Pancreas (tissue), 10 donors: ENCODE measurements around the gene COMMD3. TPM values are rescaled to one million over a fixed set of nuclear protein-coding genes. Genes with fewer than 3 reads are reported as not detected.
A peak's percentile ranks its signal among the peaks of the same experiment; 100 is the strongest.

Source experiments
- ATAC-seq, 4 donors: fragments of 200-7000 bp; cut with Tn5 transposase; one replicate each; pipeline versions ENCODE4 v1.8.0 to v1.9.1; 2020; ENCODE audit warnings: mild to moderate bottlenecking in 4 of 4, moderate library complexity in 4 of 4
- DNase-seq, 6 donors: peaks; one replicate each; pipeline ENCODE4 v3.0.0-alpha.2; 2020
- FAIRE-seq: peaks from 2 replicates; lab custom pipeline; 2012; peaks lifted over from hg19 to GRCh38; lab: Jason Lieb, UNC
- H3K27ac ChIP-seq, 4 donors: fragments of 200-600 bp; sonication (generic); 1 replicate in 3 of 4; 2 replicates in 1 of 4; pipeline versions ENCODE4 v1.5.0 to v1.8.0; 2020
- H3K27me3 ChIP-seq, 4 donors: fragments of 200-600 bp; one replicate each; pipeline ENCODE4 v1.8.0; 2021
- H3K36me3 ChIP-seq, 3 donors: fragments of 200-600 bp; sonication (generic) in 1 of 3; one replicate each; pipeline versions ENCODE4 v1.5.0 to v1.8.0; 2020 to 2021
- H3K4me1 ChIP-seq, 3 donors: fragments of 200-600 bp; one replicate each; pipeline ENCODE4 v1.8.0; 2021
- H3K4me3 ChIP-seq, 4 donors: fragments of 200-600 bp; sonication (generic) in 2 of 4; one replicate each; pipeline versions ENCODE4 v1.5.0 to v1.8.0; 2020 to 2021
- H3K9me3 ChIP-seq, 4 donors: fragments of 200-600 bp; one replicate each; pipeline ENCODE4 v1.8.0; 2021
- WGBS, 2 donors: extraction: QIAGEN DNeasy Blood & Tissue Kit; methylation state at CpG; one replicate each; pipeline ENCODE4 v1.1.7; 2013; 5-methylcytosine and 5-hydroxymethylcytosine counted together
- intact Hi-C, 3 donors: fragments of 100-400 bp; cut with DNase I; formaldehyde crosslinking; loops; one replicate each; pipeline versions ENCODE4 v1.11.1 to v1.14.2; 2022
- polyA plus RNA-seq, 2 donors: library from polyadenylated mRNA; stranded (reverse); fragments of 200-250 nt; gene quantifications; one replicate each; pipeline ENCODE4 v1.2.3, GENCODE V29; 2013
- total RNA-seq, 6 donors: library from RNA; stranded (reverse); fragmentation: NEBNext Ultra II Directional in 4 of 6; extraction: Animal tissue kit (Norgen Biotek cat#: 25700) in 4 of 6; gene quantifications; one replicate each; pipeline versions ENCODE4 v1.2.1 to v1.2.4, GENCODE V29; 2021 to 2023
- TF ChIP-seq, protein P1 (sequence below), 4 donors: fragments of 200-600 bp; sonication (generic) in 3 of 4; IDR thresholded peaks; one replicate each; pipeline versions ENCODE4 v1.5.0 to v1.8.0; 2021; ENCODE audit warnings: antibody characterized with exemption in 4 of 4
- donor health status: healthy with polysubstance abuse.
- donor health status: DM: no; HTN: no; CAD: no; lungs with moderate emphysema.
- donor health status: DM: no; HTN: no; CAD: no.
- donor health status: control.
- donor health status: control.
- donor health status: Bipolar disorder and iron deficiency.
- donor health status: DM: yes; HTN: yes; CAD: no.
- donor health status: DM: no; HTN: no; CAD: no.
- donor health status: DM: no; HTN: no; CAD: no.
- donor health status: DM: yes; HTN: yes; CAD: no.

The COMMD3 gene
- total and polyA plus RNA-seq, 8 donors = 27.9 to 60.4 (median 38.7) TPM

DNA sequence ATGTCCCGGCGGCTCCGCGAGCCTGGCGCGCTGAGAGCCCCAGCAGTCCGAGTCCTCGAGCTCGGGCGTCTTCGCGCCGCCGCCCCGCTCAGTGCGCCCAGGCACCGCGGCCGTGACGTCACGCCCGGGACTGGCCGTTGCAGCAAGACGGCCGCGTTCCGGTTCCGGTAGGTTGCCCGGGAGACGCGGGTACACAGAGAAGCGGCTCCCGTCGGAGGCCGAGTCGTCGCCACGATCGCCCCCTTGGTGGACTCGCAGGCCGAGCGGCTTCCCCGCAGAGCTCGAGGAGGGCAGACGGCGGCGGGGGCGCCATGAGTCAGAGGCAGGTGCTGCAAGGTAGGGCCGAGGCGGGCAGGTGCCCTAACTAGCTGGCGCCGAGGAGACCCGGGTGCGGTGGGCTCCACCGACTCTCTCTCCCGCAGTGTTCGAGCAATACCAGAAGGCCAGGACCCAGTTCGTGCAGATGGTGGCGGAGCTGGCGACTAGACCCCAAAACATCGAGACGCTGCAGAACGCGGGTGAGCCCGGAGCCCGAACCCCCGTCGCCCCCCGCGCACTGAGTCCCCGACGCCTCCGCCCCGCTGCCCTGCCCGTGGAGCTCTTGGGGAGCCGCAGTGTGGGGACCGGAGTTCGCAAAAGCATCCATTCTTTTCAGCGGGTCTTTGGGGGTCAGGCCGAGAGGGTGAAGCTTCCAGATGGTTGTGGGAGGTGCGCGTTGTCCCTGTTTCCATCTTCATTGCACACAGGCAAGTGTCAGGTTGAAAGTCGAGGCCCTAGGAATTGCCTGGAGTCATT is 29.3 kb downstream of the COMMD3 start, which contains the start of gene SPAG6:
TSS of gene SPAG6 (plus strand) at position 196 of the 795 bp plus-strand sequence. CDS start at position 312, 116 bp downstream.
- peak; percentile 25 to 81 (median 40) for DNase-seq
- TF ChIP-seq, protein P1, sequence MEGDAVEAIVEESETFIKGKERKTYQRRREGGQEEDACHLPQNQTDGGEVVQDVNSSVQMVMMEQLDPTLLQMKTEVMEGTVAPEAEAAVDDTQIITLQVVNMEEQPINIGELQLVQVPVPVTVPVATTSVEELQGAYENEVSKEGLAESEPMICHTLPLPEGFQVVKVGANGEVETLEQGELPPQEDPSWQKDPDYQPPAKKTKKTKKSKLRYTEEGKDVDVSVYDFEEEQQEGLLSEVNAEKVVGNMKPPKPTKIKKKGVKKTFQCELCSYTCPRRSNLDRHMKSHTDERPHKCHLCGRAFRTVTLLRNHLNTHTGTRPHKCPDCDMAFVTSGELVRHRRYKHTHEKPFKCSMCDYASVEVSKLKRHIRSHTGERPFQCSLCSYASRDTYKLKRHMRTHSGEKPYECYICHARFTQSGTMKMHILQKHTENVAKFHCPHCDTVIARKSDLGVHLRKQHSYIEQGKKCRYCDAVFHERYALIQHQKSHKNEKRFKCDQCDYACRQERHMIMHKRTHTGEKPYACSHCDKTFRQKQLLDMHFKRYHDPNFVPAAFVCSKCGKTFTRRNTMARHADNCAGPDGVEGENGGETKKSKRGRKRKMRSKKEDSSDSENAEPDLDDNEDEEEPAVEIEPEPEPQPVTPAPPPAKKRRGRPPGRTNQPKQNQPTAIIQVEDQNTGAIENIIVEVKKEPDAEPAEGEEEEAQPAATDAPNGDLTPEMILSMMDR (IDR thresholded peaks at IDR 0.05) = no peak
- peak in 2 of 4 donors; percentile 6 to 37 for ATAC-seq
- WGBS, 2 donors = 8 to 10% methylated on average over 83 of the region's 83 CpGs
- Histone ChIP-seq H3K27me3 (peaks cover 0 to 64% (median 38%) of the 10 kb centered on the region in 4 donors), H3K27ac (no peak within 1 kb of the TSS), H3K9me3 (no peaks in the 10 kb centered on the region), H3K36me3 (no peaks in the 10 kb centered on the region), H3K4me3 (peak within 1 kb of the TSS in 2 of 4 donors; percentile 7 to 35), H3K4me1 (peaks cover 0 to 4% (median 0%) of the 10 kb centered on the region in 3 donors)
- no peak for FAIRE-seq
- intact Hi-C loops = no loop called here

DNA sequence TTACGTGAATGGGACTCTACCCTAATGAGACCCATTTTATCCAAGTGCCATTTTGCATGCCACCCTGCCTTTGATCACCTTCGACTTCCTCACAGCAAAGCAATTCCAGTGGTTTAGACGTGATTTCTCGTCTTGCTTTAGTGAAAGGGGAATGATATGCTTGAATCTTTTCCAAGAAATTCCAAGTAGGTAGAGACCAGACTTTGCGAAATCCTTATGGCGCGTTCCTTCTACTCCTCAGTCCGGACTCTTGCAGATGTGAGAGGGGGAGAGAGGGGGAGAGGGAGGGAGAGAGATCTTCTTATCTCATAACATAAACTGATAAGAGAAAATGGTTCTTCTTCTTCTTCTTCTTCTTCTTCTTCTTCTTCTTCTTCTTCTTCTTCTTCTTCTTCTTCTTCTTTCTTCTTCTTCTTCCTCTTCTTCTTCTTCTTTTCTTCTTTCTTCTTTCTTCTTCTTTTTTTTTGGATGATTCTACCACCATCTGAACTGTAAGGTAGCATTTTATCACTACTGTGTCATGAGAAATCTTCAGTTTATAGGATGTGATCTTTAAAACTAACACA is 30.0 kb downstream of the COMMD3 start:
- FAIRE-seq = no peak
- ATAC-seq = no peak
- 40 to 43% methylated on average over 8 of the region's 8 CpGs for WGBS, 2 donors
- Histone ChIP-seq H3K4me3 (no peak overlapping the region), H3K27ac (no peak overlapping the region), H3K27me3 (peaks cover 0 to 64% (median 38%) of the 10 kb centered on the region in 4 donors), H3K9me3 (no peaks in the 10 kb centered on the region), H3K4me1 (peaks cover 0 to 4% (median 0%) of the 10 kb centered on the region in 3 donors), H3K36me3 (no peaks in the 10 kb centered on the region)
- TF ChIP-seq, protein P1 (IDR thresholded peaks at IDR 0.05) = no peak
- intact Hi-C loops = no loop called here
- DNase-seq = no peak

DNA sequence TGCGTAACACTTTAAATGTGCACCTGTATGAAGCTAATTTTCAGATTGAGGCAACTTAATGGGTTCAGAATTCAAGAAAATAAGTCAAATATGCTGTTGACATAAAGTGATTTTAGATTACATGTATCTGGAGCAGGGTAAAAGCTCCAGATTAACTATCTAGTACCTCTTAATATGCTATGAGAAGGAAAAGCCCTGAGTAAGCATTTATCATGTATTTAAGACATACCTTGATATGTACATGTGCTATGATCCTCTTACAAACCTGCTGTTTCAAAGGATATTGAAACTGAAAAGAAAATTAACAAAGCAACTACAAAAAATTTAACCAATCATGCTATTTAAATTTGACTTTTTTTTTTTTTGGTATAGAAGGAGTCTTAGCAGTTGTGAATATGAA is 33.6 kb downstream of the COMMD3 start:
- H3K4me1 ChIP-seq = no peaks in the 10 kb centered on the region
- FAIRE-seq (no peak), DNase-seq (no peak), ATAC-seq (no peak)
- no peak overlapping the region for H3K27ac ChIP-seq
- H3K9me3 ChIP-seq = no peaks in the 10 kb centered on the region
- WGBS, 2 donors = 88 to 97% methylated on average over 1 of the region's 1 CpG
- TF ChIP-seq, protein P1 (IDR thresholded peaks at IDR 0.05) = no peak
- intact Hi-C loops = no loop called here
- no peak overlapping the region for H3K4me3 ChIP-seq
- H3K36me3 ChIP-seq = no peaks in the 10 kb centered on the region
- peaks cover 0 to 32% (median 13%) of the 10 kb centered on the region in 4 donors for H3K27me3 ChIP-seq

DNA sequence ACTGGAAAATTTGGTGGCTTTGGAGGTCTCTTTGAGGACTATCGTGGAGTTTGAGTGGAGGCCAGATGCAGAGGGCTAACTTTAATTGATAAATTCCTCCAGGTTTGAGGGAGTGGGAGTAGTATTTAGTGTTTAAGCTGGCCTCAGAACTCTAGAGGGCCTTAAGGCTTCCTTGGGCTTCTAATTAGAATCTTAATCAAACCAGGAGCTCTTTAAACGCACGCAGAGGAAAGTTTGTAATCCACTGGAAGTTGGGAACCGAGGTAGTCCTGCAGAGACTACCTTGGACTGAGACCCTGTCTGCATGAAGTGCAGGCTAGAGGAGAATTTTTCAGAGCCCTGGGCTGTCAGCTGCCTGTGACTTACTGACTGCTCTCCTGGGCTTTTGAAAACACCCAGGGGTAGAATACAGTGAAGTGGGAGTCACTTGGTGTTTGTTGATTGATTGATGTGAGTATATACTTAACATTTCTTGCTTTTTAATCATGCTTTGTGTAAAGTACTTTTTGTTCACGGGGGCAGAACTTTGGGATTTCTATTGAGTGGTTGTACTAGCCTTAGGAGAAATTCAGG is 35.0 kb downstream of the COMMD3 start:
- Histone ChIP-seq H3K27ac (no peak overlapping the region), H3K36me3 (no peaks in the 10 kb centered on the region), H3K4me3 (no peak overlapping the region), H3K9me3 (no peaks in the 10 kb centered on the region), H3K27me3 (peaks cover 0 to 19% (median 7%) of the 10 kb centered on the region in 4 donors), H3K4me1 (no peaks in the 10 kb centered on the region)
- WGBS, 2 donors = 90 to 96% methylated on average over 5 of the region's 5 CpGs
- intact Hi-C loops = no loop called here
- DNase-seq (no peak), FAIRE-seq (no peak), ATAC-seq (no peak)
- TF ChIP-seq, protein P1 (IDR thresholded peaks at IDR 0.05) = no peak
